ENCODE results near the gene CLECL1.
A peak's percentile ranks its signal among the peaks of the same experiment; 100 is the strongest.
"Not testable (repeated sequence)": the region's sequence is repeated elsewhere in the genome, so short reads cannot be mapped to it uniquely, and the experiment has no call there.

CLECL1 gene

DNA sequence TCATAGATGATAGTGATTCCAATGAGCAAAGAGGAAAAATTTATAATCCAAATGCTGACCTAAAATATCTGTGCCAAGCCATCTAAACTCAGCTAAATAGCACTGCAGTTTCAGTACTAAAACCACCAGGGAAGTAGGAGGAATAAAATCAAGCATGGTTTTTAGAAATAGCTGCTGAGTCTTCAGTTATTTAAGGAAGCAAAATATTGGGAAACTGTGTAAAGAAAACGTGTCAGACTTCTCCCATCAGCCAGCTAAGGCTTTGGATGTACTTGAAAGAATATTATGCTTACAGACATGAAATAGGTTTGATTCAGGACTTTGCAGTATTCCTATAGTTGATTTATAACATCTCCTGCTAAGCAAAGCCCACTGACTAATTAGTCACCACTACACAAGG lies 38.7 kb downstream of the CLECL1 start:
- no peak for DNase-seq (ENCODE audit: low read depth)

GRCh38 chr12:9692909-9693308 lies 40.0 kb downstream of the CLECL1 start:
- no peak for DNase-seq (ENCODE audit: low read depth)

GRCh38 chr12:9687228-9687627 lies 45.7 kb downstream of the CLECL1 start:
- peak; percentile 39 for DNase-seq (ENCODE audit: low read depth)

DNA sequence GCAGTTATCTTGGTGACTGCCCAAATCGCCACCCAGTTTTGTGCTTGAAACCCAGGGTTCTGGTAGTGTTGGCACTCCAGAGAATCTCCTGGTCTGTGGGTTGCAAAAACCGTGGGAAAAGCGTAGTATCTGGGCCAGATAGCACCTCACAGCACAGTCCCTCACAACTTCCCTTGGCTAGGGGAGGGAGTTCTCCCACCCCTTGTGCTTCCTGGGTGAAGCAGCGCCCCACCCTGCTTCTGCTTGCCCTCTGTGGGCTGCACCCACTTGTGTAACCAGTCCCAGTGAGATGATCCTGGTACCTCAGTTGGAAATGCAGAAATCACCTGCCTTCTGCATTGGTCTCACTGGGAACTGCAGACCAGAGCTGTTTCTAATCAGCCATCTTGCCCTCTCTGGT lies 47.0 kb downstream of the CLECL1 start:
- no peak for DNase-seq (ENCODE audit: low read depth)

DNA sequence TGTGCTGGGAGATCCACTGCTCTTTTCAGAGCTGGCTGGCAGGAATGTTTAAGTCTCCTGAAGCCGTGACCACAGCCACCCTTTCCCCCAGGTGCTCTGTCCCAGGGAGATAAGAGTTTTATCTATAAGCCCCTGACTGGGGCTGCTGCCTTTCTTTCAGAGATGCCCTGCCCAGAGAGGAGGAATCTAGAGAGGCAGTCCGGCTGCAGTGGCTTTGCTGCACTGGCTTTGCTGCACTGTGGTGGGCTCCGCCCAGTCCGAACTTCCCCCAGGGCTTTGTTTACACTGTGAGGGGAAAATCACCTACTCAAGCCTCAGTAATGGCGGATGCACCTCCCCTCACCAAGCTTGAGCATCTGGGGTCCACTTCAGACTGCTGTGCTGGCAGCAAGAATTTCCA lies 47.5 kb downstream of the CLECL1 start:
- not testable (repeated sequence) for DNase-seq (ENCODE audit: low read depth)

GRCh38 chr12:9682949-9683348 lies 49.9 kb downstream of the CLECL1 start:
- DNase-seq (ENCODE audit: low read depth) = not testable (repeated sequence)

- not testable (repeated sequence) for DNase-seq (ENCODE audit: low read depth)
Measured at GRCh38 chr12:9682508-9682907, 50.4 kb downstream of the CLECL1 start.

GRCh38 chr12:9674226-9674590 lies 58.7 kb downstream of the CLECL1 start:
- no peak for DNase-seq (ENCODE audit: low read depth)

DNA sequence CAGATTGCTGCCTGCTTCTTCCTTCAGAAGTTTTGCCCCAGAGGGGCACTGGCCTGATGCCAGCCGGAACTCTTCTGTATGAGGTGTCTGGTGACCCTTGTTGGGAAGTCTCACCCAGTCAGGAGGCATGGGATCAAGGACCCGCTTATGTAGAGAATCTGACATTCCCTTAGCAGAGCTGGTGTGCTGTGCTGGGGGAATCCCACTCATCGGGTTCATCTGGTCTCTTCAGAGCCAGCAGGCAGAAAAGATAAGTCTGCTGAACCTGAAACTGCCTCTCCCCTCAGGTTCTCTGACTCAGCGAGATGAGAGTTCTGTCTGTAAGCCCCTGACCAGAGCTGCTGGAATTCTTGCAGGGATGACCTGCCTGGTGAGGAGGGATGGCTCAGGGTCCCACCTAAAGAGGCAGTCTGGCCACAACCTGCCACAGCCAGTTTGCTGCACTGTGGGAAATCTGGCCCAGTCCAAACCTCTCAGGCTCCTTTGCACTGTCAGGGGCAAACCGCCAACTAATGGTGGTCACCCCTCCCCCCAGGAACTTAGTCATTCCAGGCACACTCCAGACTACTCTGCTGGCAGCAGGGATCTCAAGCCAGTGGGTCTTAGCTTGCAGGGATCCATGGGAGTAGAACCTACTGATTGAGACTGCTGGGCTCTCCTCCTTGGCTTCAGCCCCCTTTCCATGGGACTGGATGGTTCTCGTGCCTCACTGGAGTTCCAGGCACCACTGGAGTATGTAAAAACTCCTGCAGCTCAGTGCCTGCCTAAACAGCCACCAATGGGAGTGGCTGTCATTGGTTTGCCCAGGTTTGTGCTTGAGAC lies 59.3 kb downstream of the CLECL1 start:
- peak; percentile 84 for DNase-seq (ENCODE audit: low read depth)
